Lung microvascular endothelial cell (primary cell): Measurements from ENCODE around the gene TNPO2. TPM values are rescaled to one million over a fixed set of nuclear protein-coding genes. Genes with fewer than 3 reads are reported as not detected.
"Not testable (repeated sequence)": the region's sequence is repeated elsewhere in the genome, so short reads cannot be mapped to it uniquely, and the experiment has no call there.

ENCODE experiments used
- DNase-seq, 2 donors: peaks; one replicate each; pipeline versions ENCODE4 v3.0.0 to v3.0.0-alpha.2; 2010; ENCODE audit warnings: low read depth in 2 of 2
- total RNA-seq: library from RNA; depleted of rRNA; stranded (reverse); fragments of >200 nt; gene quantifications from 2 replicates; pipeline ENCODE4 v1.2.1, GENCODE V29; 2014

Gene TNPO2
- total RNA-seq, 1 donor from 2014 or later = 19.4 TPM

DNA sequence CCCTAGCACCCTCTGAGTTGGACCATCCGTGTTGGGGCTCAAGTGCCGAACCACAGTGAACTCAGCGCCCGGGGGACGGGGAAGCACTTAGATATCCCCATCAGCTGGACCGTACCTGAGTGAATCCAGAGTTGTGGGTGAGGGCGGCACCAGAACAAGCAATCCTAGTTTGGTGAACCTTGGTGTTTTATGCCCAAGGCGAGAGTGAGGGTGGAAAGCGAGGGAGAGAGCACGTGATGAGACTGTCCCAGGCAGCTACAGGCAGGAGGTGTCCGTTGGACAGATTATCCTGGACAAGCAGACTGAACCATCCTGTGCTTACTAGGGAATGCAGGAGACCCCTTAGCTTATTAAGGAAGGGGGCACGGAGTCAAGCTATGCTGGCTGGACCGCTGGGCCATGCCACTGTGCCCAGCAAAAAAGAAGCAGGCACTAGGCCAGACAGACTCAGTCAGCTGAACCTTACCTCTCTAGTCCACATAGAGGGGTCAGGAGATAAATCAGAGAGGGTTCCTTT lies 14.2 kb upstream of the TNPO2 start:
- no peak for DNase-seq

DNA sequence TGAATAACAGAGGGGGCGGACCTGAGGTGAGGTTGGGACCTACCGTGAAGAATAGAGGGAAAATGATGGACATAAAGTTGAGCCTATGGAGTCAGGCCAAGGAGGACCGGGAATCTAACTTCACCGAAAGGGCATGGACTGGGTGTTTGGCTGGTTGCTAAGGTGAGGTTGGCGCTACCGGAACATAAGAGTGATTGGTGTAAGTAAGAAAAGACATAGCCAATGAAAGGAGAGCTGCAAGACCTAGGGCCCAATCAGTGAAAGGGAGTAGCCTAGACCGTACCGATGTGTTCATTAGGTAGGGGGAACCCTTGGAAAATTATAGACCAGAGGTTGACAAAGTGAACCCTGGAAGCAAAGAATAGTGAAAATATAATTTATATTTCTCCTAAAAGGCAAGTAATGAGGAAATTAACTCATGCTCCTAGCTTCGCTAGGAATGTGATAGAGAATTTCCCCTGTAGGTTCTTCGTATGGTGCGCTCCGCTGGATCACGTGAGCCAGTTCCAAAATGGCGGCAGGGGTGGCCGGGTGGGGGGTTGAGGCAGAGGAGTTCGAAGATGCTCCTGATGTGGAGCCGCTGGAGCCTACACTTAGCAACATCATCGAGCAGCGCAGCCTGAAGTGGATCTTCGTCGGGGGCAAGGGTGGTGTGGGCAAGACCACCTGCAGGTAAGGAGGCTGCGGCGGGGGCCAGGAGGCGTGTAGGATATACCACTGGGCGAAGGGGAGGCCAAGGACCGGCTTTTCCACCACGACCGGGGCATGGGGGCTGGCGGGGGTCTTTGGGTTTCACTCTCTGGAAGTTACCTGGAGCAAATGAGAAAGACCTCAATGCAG lies 13.5 kb upstream of the TNPO2 start, which contains the start of gene GET3:
Gene GET3 (plus strand): TSS at position 503 of the 840 bp plus-strand sequence. CDS start 9 bp downstream, at position 512.
- peak; percentile 100 for DNase-seq

DNA sequence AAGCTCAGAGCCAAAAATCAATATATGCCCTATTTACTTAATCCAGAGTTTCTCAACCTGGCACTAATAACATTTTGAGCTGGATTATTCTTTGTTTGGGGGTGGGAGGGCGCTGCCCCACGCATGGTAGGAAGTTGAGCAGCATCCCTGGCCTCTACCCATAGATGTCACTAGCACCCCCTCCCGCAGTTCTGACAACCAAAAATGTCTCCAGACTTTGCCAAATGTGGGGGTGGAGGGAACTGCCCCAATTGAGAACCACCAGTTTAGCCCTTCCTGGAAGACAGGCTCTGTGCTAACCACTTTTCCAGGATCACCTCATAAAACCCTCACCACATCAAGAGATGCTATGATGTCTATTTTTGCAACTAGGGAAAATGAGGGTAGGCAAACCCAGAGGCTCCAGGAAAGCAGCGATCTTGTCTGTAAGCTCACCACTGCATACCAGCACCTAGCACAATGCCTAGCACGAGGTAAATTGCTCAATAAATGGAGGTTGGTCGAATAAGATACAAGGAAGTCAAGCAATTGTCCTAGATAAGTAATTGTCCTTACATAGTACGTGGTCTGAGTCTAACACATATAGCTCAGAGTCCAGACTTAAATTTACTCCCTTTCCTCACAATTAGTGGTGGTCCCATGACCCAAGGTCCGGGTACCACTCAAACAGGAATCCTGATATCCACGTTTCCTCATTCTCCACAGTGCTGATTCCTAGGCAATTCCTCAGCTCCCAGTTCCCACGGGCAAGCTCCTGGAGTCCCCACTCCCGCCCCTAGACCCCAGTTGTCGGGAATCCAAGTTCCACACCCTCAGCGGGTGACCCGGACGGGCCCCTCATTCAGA lies 9.9 kb upstream of the TNPO2 start:
- DNase-seq = peak; percentile 35 to 40

DNA sequence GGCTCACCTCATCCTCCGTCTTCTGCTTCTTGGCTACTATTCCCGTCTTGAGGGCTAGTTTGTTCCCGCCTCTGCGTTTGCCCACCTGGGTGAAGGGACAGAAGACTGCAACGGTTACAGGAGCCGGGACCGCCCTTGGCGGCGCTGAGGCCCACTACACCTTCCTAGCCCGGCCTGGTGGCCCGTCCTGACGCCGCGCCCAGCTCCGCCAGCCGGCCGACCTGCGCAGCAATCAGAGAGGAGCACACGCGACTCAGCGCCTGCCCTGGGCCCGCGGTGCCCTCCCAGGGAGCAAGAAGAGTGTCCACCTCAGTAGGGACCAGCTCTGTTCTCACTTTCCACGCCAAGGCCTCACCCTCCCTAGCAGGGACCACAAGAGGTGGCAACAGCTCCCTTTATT lies 7.6 kb upstream of the TNPO2 start:
- no peak for DNase-seq

DNA sequence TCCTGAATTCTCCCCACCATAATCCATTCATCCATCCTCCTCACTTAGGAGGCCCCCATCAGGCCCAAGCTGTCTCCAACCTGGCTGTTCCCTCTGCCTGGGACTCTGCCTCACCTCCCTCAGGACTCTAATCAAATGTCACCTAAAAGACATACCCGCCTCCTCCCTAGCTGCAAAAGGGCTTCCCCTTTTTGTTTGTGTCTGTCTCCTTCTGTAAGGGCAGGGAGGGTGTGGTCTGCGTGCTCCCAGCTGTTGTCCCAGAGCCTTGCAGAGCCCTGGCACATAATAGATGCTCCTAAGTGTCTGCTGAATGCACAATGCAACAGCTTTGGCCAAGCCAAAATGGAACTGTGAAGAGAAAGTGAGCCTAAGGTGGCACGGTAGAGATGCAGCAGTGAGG lies 6.3 kb upstream of the TNPO2 start:
- DNase-seq = no peak

DNA sequence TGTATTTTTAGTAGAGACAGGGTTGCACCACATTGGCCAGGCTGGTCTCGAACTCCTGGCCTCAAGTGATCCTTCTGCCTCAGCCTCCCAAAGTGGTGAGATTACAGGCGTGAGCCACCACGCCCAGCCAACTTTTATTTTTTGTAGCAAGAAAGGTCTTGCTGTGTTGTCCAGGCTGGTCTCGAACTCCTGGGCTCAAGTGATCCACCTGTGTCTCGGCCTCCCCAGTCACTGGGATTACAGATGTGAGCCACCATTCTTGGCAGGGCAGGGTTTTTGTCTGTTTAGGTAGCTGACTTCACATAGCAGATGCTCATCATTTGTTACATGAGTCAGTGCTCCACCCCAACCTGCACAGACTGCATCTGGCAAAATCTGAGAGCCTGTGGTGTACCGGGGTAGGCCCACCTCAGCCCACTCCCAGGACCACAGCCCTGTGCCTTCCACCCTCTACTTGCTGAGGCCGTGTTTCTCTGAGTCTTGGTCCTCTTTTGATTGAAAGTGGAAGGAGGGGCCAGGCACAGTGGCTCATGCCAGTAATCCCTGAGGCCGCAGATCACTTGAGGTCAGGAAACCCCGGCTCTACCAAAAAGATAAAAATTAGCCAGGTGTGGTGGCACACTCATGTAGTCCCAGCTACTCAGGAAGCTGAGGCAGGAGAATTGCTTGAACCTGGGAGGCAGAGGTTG lies 4.2 kb upstream of the TNPO2 start:
- DNase-seq = no peak

DNA sequence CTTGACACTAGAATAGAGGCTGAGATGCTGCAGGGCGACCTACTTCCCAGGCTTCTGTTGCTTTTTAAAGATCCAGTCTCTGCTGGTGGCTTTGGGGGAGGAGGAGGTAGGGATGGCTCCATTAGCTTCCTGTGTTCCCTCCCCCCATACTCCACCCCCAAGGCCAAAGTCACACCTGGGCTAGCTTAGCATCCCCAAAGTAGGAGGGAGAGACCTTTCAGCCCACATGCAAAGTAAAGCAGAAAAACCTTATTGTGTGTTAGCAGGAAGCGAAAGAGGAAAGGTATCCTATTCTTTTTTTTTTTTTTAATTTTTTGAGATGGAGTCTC lies 3.2 kb upstream of the TNPO2 start:
- no peak for DNase-seq

DNA sequence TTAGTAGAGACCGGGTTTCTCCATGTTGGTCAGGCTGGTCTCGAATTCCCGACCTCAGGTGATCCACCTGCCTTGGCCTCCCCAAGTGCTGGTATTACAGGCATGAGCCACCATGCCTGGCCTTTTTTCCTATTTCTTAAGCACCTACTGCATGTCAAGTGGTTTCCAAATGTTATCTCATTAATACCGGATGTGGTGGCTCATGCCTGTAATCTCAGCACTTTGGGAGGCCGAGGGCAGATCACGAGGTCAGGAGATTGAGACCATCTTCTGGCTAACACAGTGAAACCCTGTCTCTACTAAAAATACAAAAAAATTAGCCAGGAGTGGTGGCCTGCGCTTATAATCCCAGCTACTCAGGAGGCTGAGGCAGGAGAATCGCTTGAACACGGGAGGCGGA lies 1.9 kb upstream of the TNPO2 start:
- not testable (repeated sequence) for DNase-seq

DNA sequence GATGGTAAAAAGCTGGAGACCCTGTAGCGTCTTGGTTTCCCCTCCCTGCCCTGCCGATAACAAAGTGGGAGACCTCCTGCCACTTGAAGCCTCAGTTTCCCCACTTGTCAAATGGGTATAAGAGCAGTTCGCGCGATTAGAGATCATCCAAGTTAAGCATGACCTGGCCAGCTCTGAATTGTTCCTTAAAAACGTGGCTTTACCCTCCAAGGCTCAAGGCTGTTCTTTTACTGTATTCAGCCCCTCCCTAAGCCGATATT lies 421 bp downstream of the TNPO2 start:
- DNase-seq = peak in 1 of 2 donors; percentile 11

DNA sequence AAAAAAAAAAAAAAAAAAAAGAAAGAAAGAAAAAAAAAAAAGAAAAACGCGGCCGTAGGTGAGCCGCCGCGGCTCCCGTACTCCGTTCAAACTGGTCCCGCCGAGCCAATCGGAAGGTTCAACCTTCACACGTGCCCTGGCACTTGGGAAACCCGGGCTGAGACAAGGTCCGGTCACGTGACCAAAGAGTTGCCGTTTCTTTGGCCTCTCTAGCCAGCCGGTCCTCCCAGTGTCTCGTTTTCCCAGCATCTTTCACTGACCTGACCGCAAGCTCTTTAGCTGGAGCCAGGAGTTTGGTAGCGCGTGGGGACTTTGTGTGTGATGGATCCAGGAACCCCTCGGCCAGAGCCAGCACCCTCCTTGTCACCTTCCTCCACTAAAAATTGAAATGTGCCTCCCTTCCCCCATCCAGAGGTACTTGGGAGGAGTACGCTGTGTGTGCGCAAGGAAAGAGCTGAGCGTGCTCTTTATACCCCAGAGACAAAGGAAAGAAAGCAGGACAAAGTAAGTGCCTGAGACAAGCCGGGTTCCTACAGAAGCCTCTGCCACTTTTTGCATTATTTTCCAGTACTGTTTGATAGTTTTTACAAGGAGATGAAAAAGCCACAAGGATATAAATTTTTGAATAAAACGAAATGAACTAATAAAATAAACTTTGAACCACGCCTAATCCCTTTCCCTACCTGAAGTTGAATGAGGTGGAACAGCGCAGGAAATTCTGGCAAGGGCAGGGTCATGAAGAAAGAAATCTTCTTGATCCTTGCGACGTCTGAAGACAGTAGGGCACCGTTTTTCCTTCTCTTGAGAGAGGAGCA lies 959 bp downstream of the TNPO2 start:
- DNase-seq = peak; percentile 99 to 100

DNA sequence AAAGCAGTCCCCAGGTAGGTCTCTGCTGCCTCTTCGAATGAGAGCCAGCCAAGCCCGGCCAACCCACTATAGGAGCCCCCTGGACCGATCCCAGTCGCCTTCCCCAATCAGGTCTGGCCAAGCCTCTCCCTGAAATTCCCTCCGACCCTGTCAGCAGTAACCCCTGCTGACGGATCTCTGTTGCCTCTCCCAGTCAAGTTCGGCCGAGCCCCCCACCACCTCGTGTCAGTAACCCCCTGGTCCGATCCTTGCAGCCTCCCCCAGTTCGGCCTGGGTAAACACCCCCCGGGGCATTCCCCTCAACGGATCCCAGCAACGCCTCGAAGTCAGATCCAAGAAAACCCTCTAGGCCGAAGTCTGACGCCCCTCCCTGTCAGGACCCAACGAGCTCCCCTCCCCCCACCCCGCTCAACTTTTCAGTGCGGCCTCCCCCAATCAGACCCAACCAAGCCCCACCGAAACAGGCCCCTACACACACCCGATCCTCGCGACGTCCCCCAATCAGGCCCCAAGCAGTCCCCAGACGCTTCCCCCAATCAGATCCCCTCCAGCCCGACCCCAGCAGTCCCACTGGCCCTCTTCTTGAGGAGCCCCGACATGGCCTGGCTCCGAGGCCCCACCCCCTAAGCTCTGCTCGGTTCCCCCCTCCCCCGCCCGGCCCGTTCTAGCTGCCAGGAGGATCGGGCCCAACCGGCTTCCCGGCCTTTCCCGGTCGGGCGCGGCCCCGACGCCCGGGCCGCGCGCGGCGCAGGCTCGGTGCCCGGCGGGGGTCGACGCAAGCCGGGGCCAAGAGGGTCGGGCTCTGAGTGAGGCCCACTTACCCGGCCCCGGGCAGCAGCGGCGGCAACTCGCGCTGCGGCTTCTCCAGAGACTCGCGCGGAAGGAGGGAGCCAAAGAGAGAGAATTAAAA lies 1.8 kb downstream of the TNPO2 start:
- DNase-seq = peak; percentile 76 to 77

DNA sequence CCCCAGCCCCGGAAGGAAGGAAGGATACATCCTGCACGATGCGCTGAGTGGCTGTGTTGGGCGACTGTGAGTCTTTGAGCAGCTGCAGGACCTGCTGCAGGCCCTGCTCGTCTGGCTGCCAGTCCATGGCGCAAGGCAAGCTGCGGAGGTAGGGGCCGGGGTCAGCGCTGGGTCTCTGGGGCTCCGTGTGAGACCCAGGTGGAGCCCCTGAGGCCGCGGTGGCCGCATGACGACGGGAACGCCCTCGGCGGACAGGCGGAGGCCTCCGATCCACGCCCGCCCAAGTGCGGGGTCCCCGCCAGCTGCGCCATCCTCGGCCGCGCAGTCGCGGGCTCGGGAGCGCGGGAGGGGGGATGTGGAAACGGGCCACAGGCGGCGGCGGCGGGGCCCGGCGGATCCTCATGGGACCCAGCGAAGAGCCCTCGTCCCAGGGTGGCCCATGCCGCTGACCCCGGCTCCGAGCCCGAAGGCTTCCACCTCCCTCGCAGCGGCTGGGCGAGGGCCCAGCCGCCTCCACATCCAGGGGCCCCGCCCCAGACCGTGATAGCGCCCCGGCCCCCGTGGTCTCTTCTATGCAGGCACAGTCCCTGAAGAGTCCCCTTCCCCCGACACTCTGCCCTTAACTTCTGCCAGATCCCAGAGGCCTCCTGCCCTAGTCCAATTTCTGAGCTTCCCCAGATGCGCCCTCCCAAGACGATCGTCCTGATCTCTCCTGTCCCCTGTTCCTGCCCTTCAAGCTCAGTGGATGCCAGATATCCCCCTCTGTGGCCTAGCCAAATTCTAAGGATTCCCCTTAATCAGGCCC lies 2.7 kb downstream of the TNPO2 start:
- DNase-seq = peak; percentile 36 to 45

DNA sequence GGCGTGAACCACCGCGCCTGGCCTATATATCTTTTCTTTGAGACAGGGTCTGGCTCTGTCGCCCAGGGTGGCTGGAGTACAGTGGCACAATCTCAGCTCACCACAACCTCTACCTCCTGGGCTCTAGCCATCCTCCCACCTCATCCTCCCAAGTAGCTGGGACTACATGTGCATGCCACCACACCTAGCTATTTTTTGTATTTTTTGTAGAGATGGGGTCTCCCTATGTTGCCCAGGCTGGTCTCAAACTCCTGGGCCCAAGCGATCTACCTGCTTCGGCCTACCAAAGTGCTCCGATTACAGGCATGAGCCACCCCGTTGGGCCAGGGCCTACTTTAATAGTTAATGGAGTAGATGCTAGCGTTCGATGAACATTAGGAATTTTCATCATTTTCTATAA lies 3.4 kb downstream of the TNPO2 start:
- no peak for DNase-seq

DNA sequence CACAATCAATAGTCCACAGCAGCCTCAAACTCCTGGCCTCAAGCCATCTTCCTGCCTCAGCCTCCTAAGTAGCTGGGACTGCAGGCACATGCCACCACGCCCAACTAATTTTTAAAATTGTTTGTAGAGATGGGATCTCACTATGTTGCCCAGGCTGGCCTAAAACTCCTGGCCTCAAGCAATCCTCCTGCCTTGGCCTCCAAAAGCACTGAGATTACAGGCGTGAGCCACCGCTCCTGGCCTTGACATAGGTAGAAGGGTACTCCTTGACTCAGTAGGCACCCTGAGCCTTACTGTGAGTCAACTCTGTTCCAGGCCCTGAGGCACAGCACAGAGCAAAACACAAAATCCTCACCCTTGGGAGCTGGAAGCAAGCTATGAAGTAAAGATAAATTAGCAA lies 7.8 kb downstream of the TNPO2 start:
- DNase-seq = no peak

DNA sequence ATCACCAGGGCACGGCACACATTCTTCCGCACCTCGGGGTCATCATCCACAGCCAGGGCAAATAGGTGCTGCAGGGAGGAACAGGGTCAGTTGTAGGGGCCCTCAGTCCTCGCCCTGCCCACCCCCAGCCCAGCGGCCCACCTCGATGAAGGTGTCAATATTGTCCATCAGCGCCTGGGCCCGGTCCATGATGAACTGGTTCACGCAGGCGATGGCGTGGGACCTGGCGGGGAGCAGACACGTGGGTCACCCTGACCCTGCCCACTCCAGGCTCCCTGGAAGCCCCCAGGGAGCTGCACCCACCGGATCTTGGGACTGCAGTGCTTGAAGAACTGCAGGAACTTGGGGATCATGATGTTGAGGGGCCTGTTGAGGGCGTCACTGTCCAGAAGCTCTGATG lies 8.6 kb downstream of the TNPO2 start:
- no peak for DNase-seq

DNA sequence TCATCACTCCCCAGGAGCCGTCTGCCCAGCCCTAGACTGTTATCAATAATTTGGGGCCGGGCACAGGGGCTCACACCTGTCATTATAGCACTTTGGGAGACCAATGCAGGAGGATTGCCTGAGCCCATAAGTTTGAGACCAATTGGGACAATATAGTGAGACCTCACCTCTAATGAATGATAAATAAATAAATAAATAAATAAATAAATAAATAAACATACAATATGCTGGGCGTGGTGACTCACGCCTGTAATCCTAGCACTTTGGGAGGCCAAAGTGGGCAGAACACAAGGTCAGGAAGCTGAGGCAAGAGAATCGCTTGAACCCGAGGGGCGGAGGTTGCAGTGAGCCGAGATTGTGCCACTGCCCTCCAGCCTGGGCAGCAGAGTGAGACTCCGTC lies 10.4 kb downstream of the TNPO2 start:
- DNase-seq = not testable (repeated sequence)

DNA sequence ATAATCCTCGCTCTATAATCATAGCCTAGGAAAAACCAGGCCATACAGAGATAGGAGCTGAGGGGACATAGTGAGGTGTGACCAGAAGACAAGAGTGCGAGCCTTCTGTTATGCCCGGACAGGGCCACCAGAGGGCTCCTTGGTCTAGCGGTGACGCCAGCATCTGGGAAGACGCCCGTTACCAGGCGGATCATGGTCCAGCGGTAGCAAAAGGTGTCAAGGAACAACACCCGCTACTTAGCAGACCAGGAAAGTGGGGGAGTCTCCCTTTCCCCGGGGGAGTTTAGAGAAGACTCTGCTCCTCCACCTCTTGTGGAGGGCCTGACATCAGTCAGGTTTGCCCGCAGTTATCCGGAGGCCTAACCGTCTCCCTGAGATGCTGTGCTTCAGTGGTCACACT lies 11.7 kb downstream of the TNPO2 start:
- DNase-seq = not testable (repeated sequence)

DNA sequence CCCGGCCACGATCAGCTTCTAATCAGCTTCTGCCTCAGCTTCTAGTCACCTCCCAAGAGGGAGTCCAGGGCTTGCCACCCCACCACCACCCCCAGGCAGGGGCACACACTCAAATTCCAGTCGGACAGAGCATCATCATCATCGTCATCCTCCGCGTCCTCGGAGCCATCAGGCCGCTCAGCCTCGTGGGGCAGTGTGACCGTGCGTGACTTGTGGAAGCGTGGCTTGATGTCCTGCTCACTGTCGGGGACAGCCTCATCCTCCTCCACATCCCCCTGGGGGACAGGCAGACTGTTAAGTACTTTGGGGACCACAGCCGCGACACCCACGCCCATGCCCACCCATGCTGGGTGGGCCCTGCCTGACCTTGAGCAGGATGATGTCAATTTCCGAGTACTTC lies 12.5 kb downstream of the TNPO2 start:
- DNase-seq = no peak

DNA sequence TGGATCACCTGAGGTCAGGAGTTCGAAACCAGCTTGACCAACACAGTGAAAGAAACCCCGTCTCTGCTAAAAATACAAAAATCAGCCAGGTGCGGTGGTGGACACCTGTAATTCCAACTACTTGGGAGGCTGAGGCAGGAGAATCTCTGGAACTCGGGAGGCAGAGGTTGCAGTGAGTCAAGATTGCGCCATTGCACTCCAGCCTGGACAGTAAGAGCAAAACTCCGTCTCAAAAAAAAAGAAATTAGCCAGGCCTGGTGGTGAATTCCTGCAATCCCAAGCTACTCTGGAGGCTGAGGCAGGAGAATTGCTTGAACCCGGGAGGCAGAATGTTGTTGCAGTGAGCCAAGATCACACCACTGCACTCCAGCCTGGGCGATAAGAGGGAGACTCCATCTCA lies 15.1 kb downstream of the TNPO2 start:
- DNase-seq = no peak
